ENCODE measurements around the gene SDK1. TPM values are rescaled to one million over a fixed set of nuclear protein-coding genes. Genes with fewer than 3 reads are reported as not detected.

The SDK1 gene
- total RNA-seq, 1 donor from 2014 or later = 1.3 TPM

DNA sequence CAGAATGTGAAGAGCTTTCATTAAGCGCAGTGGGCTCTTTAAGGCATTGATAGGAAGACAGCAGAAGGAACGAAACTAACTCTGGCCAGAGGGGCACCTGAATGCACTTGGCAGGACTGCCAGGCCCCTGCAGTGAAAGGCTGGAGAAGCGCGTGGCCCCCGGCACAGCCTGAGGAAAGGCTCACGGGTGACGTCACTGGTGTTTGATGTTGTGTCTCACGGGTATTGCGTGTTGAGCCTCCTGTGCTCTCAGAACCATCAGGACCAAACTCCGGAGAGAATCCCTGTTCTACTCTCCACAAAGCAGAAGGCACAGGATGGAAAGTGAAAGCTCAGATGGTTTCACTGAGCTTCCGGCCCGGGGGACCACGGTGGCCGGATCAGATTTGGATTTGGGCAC, 865.3 kb downstream of the SDK1 start:
- TF ChIP-seq, protein P1, sequence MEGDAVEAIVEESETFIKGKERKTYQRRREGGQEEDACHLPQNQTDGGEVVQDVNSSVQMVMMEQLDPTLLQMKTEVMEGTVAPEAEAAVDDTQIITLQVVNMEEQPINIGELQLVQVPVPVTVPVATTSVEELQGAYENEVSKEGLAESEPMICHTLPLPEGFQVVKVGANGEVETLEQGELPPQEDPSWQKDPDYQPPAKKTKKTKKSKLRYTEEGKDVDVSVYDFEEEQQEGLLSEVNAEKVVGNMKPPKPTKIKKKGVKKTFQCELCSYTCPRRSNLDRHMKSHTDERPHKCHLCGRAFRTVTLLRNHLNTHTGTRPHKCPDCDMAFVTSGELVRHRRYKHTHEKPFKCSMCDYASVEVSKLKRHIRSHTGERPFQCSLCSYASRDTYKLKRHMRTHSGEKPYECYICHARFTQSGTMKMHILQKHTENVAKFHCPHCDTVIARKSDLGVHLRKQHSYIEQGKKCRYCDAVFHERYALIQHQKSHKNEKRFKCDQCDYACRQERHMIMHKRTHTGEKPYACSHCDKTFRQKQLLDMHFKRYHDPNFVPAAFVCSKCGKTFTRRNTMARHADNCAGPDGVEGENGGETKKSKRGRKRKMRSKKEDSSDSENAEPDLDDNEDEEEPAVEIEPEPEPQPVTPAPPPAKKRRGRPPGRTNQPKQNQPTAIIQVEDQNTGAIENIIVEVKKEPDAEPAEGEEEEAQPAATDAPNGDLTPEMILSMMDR (IDR thresholded peaks at IDR 0.05) = no peak
- ATAC-seq (ENCODE audit: low read depth) (no peak), DNase-seq (no peak)
- H3K9me3 Mint-ChIP-seq = no peaks in the 10 kb centered on the region
- H3K4me1 Mint-ChIP-seq = no peaks in the 10 kb centered on the region
- intact Hi-C loops (cut with micrococcal nuclease) = no loop called here
- H3K27me3 Mint-ChIP-seq = no peaks in the 10 kb centered on the region
- no peak overlapping the region for H3K4me3 Mint-ChIP-seq
- CTCF ChIA-PET = no interaction called here
- no peak overlapping the region for H3K27ac Mint-ChIP-seq
- H3K36me3 Mint-ChIP-seq (ENCODE audit: low read depth) = no peaks in the 10 kb centered on the region
- POLR2A ChIA-PET = no interaction called here

DNA sequence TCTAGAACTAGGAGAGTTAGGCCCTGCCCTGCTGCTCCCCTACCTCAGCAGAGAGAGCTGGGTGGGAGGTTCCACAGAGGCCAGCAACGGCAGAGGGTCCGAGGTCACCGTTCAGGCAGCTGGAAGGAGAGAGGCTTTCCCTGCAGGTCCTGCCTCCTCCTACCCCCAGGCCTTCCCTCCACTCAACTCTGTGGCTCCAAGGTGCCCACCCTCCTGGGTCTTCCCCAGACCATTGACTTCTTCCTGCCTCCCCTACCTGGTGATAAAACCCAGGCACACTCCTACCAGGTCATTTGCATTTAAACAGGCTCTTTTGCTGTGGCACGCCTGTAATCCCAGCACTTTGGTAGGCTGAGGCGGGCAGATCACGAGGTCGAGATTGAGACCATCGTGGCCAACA, 865.8 kb downstream of the SDK1 start:
- Mint-ChIP-seq H3K27me3 (no peaks in the 10 kb centered on the region), H3K4me1 (no peaks in the 10 kb centered on the region), H3K27ac (no peak overlapping the region), H3K36me3 (ENCODE audit: low read depth) (no peaks in the 10 kb centered on the region), H3K4me3 (no peak overlapping the region), H3K9me3 (no peaks in the 10 kb centered on the region)
- POLR2A ChIA-PET = no interaction called here
- intact Hi-C loops (cut with micrococcal nuclease) = no loop called here
- DNase-seq (no peak), ATAC-seq (ENCODE audit: low read depth) (no peak)
- TF ChIP-seq, protein P1 (IDR thresholded peaks at IDR 0.05) = no peak
- CTCF ChIA-PET = no interaction called here

DNA sequence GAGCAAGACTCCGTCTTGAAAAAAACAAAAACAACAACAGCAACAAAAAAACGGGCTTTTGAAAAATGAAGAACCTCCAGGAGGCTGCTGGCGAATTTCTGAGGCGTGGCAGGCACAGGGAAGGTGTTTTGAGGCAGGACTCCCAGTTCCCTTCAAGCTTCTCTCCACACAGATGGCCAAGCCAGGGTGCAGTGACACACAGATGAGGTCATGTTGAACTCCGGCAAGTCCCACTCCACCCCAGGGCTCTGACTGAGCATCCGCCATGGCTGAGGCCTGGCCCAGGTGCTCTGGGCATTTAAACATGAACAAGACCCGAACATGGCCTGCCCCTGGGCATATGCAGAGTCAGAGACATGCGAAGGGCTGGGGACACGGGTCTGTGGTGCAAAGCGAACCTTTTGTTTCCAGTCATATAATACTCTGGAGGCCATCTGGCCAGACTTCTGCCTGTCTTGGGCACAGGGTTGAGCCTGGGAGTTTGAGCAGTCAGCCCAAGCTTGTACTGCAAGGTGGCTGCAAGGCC, 866.4 kb downstream of the SDK1 start:
- Mint-ChIP-seq H3K27ac (no peak overlapping the region), H3K27me3 (no peaks in the 10 kb centered on the region), H3K4me3 (no peak overlapping the region), H3K36me3 (ENCODE audit: low read depth) (no peaks in the 10 kb centered on the region), H3K9me3 (no peaks in the 10 kb centered on the region), H3K4me1 (no peaks in the 10 kb centered on the region)
- DNase-seq (no peak), ATAC-seq (ENCODE audit: low read depth) (no peak)
- ChIA-PET CTCF (no interaction called here), POLR2A (no interaction called here)
- intact Hi-C loops (cut with micrococcal nuclease) = no loop called here
- TF ChIP-seq, protein P1 (IDR thresholded peaks at IDR 0.05) = no peak

DNA sequence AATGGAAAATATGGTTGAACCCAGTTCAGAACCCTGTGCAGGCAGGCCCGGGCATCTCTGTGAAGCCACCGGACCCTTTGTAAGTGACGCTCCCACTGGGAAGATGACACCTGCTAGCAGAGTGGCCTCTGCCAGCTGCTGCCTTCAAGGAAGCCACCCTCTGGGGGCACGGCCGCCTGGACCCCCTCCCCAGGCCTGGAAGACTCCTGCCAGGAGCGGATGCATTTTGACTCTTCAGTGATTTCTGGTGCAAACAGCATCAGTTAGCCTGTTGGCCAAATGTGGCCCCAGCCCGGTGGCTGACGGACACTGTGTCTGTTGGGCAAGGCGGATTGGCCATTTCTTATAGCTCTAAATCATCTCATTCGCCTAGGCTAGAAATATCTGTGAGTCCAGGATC, 867.0 kb downstream of the SDK1 start:
- Mint-ChIP-seq H3K27ac (no peak overlapping the region), H3K27me3 (no peaks in the 10 kb centered on the region), H3K36me3 (ENCODE audit: low read depth) (no peaks in the 10 kb centered on the region), H3K4me3 (no peak overlapping the region), H3K4me1 (no peaks in the 10 kb centered on the region), H3K9me3 (no peaks in the 10 kb centered on the region)
- intact Hi-C loops (cut with micrococcal nuclease) = no loop called here
- ChIA-PET CTCF (no interaction called here), POLR2A (no interaction called here)
- ATAC-seq (ENCODE audit: low read depth) (no peak), DNase-seq (no peak)
- TF ChIP-seq, protein P1 (IDR thresholded peaks at IDR 0.05) = no peak

DNA sequence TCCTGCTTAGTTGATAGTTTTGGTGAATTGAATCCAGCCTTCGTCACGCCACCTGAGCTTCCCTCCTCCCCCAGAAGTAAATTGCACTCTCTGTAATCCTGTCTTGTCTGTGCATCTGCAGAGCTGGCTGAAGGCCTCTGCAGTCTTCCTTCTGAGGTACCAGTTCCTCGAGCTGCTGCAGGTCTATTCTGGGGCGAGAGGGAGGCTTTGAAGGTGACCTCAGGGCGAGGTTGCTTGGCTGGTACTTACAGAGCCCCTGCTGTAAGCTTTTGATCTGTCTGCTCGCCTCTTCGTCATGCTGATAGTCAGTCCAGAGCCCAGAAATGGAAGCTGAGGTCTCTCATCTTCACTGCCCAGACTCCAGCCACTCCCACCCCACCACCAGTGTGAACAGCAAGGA, 867.5 kb downstream of the SDK1 start:
- Mint-ChIP-seq H3K36me3 (ENCODE audit: low read depth) (no peaks in the 10 kb centered on the region), H3K9me3 (no peaks in the 10 kb centered on the region), H3K27ac (no peak overlapping the region), H3K4me3 (no peak overlapping the region), H3K27me3 (no peaks in the 10 kb centered on the region), H3K4me1 (no peaks in the 10 kb centered on the region)
- POLR2A ChIA-PET = no interaction called here
- ATAC-seq (ENCODE audit: low read depth) (no peak), DNase-seq (no peak)
- TF ChIP-seq, protein P1 (IDR thresholded peaks at IDR 0.05) = no peak
- intact Hi-C loops (cut with micrococcal nuclease) = no loop called here
- CTCF ChIA-PET = no interaction called here

Measured in activated B cell treated with CpG ODN at 0.5 μM for 24 hours (primary cell).